ENCODE results near the gene RNU2-63P.
"Not testable (repeated sequence)": the region's sequence is repeated elsewhere in the genome, so short reads cannot be mapped to it uniquely, and the experiment has no call there.

Gene RNU2-63P

GRCh38 chr2:88016086-88016959 lies at the start of gene RNU2-63P:
Gene RNU2-63P (minus strand): TSS chr2:88016547.
- DNase-seq, result peak; percentile 97

- DNase-seq, result no peak
These were observed 44.9 kb upstream of the RNU2-63P start for GRCh38 chr2:88061295-88061694.

GRCh38 chr2:88060907-88061275 lies 44.5 kb upstream of the RNU2-63P start:
- DNase-seq, result no peak

- peak; percentile 79 for DNase-seq
These were observed 43.9 kb upstream of the RNU2-63P start for GRCh38 chr2:88059979-88060906.

- peak; percentile 27 for DNase-seq
These were observed 41.8 kb upstream of the RNU2-63P start for GRCh38 chr2:88058191-88058590.

- DNase-seq, result peak; percentile 41
These were observed 41.1 kb upstream of the RNU2-63P start for GRCh38 chr2:88057437-88057844.

GRCh38 chr2:88055371-88056128 lies 39.2 kb upstream of the RNU2-63P start, which contains the start of gene KRCC1:
Gene KRCC1 (minus strand): TSS chr2:88055783. CDS start chr2:88028563, 27,220 bp downstream.
- peak; percentile 98 for DNase-seq

- DNase-seq, result peak; percentile 70
These were observed 38.5 kb upstream of the RNU2-63P start for GRCh38 chr2:88054782-88055370.

- no peak for DNase-seq
These were observed 37.8 kb upstream of the RNU2-63P start for GRCh38 chr2:88053934-88054781.

- no peak for DNase-seq
These were observed 36.9 kb upstream of the RNU2-63P start for GRCh38 chr2:88053296-88053695.

GRCh38 chr2:88051792-88052191 lies 35.4 kb upstream of the RNU2-63P start:
- no peak for DNase-seq

GRCh38 chr2:88049622-88050021 lies 33.3 kb upstream of the RNU2-63P start:
- DNase-seq, result no peak

GRCh38 chr2:88048541-88048940 lies 32.2 kb upstream of the RNU2-63P start:
- DNase-seq, result peak; percentile 28

GRCh38 chr2:88045561-88045960 lies 29.2 kb upstream of the RNU2-63P start:
- DNase-seq, result not testable (repeated sequence)

- DNase-seq, result no peak
These were observed 26.1 kb upstream of the RNU2-63P start for GRCh38 chr2:88042476-88042875.

- peak; percentile 99 for DNase-seq
These were observed 22.1 kb upstream of the RNU2-63P start for GRCh38 chr2:88038263-88039105.

GRCh38 chr2:88036606-88037005 lies 20.3 kb upstream of the RNU2-63P start:
- DNase-seq, result no peak

- DNase-seq, result no peak
These were observed 19.8 kb upstream of the RNU2-63P start for GRCh38 chr2:88036182-88036581.

GRCh38 chr2:88032070-88032702 lies 15.8 kb upstream of the RNU2-63P start:
- DNase-seq, result no peak

- DNase-seq, result no peak
These were observed 12.6 kb upstream of the RNU2-63P start for GRCh38 chr2:88028931-88029330.
